NCI-H2107 (cell line): Measurements from ENCODE around the gene UBAC1.

ENCODE experiments used
- DNase-seq: peaks from one replicate; lab custom pipeline; 2025; lab: John Stamatoyannopoulos, UW

The UBAC1 gene

DNA sequence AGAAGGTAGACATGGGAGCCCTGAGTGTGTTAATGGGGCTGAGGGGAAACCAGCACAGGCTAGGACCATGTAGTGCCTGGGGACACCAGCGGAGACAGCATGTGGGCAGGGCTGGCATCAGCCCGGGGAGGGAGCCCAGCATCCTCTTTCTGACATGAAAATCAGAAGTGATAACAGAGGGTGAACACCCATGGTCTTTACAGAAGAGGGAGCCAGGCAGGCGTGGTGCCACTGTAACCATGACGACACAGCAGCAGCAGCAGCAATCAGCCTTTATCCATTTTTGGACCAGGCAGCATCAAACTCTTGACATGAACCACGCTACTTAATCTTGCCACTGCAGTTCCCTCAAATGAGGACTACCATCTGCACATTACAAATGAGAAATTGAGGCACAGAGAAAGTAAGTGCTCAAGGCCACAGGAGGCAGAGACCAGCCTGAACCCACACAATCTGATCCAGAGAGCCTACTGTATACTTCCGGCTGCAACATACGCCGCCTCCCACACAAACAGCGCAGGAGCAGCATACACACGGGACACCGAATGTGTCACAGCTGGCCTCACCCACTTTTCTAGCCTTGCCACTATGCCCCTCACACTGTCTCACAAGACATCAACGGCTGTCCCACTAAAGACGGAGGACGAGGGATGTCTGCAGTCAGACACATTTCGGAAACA lies 77.6 kb downstream of the UBAC1 start:
- DNase-seq: no peak
